Adrenal gland (tissue), 5 donors: Measurements from ENCODE around the gene NPIPB9.
"Not testable (repeated sequence)": the region's sequence is repeated elsewhere in the genome, so short reads cannot be mapped to it uniquely, and the experiment has no call there.

Experiments used
- POLR2A ChIP-seq, 2 donors: fragments of 450-650 bp; IDR thresholded peaks; one replicate each; pipeline ENCODE4 v1.6.1; 2017; ENCODE audit warnings: antibody characterized with exemption in 2 of 2, mild to moderate bottlenecking in 2 of 2, moderate library complexity in 1 of 2
- TF ChIP-seq, protein P1 (sequence below), 6 experiments: fragments of 450-650 bp in 4 of 6; fragments of 200-600 bp in 2 of 6; sonication (generic) in 1 of 6; IDR thresholded peaks; 1 replicate in 5 of 6; 2 replicates in 1 of 6; pipeline versions ENCODE4 v1.5.1 to v1.8.0; 2016 to 2021; ENCODE audit warnings: antibody characterized with exemption in 6 of 6, mild to moderate bottlenecking in 2 of 6, moderate library complexity in 1 of 6
- donor health status: DM: no; HTN: no; CAD: no.

DNA sequence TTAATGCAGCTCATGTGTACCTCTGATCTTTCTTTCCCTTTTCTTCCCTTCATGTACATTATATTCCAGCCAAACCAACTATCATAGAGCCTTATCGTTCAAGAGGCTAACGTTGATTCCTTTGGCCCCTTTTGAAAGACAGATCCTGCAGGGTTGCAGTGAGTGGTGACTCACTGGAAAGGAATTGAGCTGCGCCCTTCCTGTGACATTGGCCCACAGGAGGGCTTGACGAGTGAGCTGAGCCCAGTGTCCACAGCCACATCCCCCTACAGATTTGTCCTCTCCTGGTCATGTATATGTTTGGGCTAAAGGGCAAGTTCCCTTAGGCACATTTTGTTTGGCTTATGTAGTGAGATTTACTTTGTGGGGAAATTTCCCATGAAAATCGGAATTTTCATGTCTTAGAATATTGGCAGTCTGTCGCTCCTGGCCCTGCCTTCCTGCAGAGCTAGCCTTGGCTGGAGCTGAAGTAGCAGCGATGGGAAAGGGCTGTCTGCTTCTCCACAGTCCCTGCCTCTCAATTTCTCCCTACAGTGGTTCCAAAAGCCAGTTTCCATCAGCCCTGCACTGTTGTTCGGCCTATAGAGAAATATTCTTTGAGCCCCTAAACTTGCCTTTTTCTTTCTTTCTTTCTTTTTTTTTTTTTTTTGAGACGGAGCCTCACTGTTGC is 19.0 kb upstream of the NPIPB9 start:
- TF ChIP-seq, protein P1, sequence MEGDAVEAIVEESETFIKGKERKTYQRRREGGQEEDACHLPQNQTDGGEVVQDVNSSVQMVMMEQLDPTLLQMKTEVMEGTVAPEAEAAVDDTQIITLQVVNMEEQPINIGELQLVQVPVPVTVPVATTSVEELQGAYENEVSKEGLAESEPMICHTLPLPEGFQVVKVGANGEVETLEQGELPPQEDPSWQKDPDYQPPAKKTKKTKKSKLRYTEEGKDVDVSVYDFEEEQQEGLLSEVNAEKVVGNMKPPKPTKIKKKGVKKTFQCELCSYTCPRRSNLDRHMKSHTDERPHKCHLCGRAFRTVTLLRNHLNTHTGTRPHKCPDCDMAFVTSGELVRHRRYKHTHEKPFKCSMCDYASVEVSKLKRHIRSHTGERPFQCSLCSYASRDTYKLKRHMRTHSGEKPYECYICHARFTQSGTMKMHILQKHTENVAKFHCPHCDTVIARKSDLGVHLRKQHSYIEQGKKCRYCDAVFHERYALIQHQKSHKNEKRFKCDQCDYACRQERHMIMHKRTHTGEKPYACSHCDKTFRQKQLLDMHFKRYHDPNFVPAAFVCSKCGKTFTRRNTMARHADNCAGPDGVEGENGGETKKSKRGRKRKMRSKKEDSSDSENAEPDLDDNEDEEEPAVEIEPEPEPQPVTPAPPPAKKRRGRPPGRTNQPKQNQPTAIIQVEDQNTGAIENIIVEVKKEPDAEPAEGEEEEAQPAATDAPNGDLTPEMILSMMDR (IDR thresholded peaks at IDR 0.05): not testable (repeated sequence)
- not testable (repeated sequence) for TF ChIP-seq POLR2A (IDR thresholded peaks at IDR 0.05)
